GM19463 (cell line): ENCODE data around the gene ARHGAP25.
"Not testable (repeated sequence)": the region's sequence is repeated elsewhere in the genome, so short reads cannot be mapped to it uniquely, and the experiment has no call there.

Source experiments
- ATAC-seq: cut with Tn5 transposase; IDR thresholded peaks from one replicate; pipeline ENCODE4 v1.9.1; 2021; ENCODE audit warnings: mild to moderate bottlenecking, moderate library complexity; ENCODE audit not compliant: unreplicated experiment

Gene ARHGAP25

GRCh38 chr2:68791914-68792313 is 57.3 kb downstream of the ARHGAP25 start:
- no peak for ATAC-seq

- no peak for ATAC-seq
Observed at GRCh38 chr2:68792751-68793150, 58.1 kb downstream of the ARHGAP25 start.

GRCh38 chr2:68796295-68796905 is 61.8 kb downstream of the ARHGAP25 start:
- no peak for ATAC-seq

GRCh38 chr2:68798569-68798968 is 64.0 kb downstream of the ARHGAP25 start:
- ATAC-seq: no peak

GRCh38 chr2:68799140-68800026 is 64.8 kb downstream of the ARHGAP25 start:
- no peak for ATAC-seq

GRCh38 chr2:68800027-68800401 is 65.4 kb downstream of the ARHGAP25 start:
- no peak for ATAC-seq

- no peak for ATAC-seq
Observed at GRCh38 chr2:68800517-68800916, 65.9 kb downstream of the ARHGAP25 start.

- not testable (repeated sequence) for ATAC-seq
Observed at GRCh38 chr2:68802161-68802560, 67.5 kb downstream of the ARHGAP25 start.

- ATAC-seq: no peak
Observed at GRCh38 chr2:68805025-68805424, 70.4 kb downstream of the ARHGAP25 start.

GRCh38 chr2:68806511-68807109 is 72.0 kb downstream of the ARHGAP25 start:
- ATAC-seq: no peak

GRCh38 chr2:68807821-68808266 is 73.2 kb downstream of the ARHGAP25 start:
- ATAC-seq: no peak

- no peak for ATAC-seq
Observed at GRCh38 chr2:68809324-68810240, 75.0 kb downstream of the ARHGAP25 start.

GRCh38 chr2:68811364-68811763 is 76.8 kb downstream of the ARHGAP25 start:
- no peak for ATAC-seq

GRCh38 chr2:68812251-68812650 is 77.6 kb downstream of the ARHGAP25 start:
- ATAC-seq: no peak

- ATAC-seq: no peak
Observed at GRCh38 chr2:68813596-68813995, 79.0 kb downstream of the ARHGAP25 start.

- no peak for ATAC-seq
Observed at GRCh38 chr2:68817306-68817705, 82.7 kb downstream of the ARHGAP25 start.

GRCh38 chr2:68819556-68819955 is 84.9 kb downstream of the ARHGAP25 start:
- no peak for ATAC-seq

GRCh38 chr2:68822207-68822872 is 87.7 kb downstream of the ARHGAP25 start:
- no peak for ATAC-seq

GRCh38 chr2:68824831-68825230 is 90.2 kb downstream of the ARHGAP25 start:
- ATAC-seq: no peak

- ATAC-seq: no peak
Observed at GRCh38 chr2:68825866-68826265, 91.3 kb downstream of the ARHGAP25 start.
